Left kidney (tissue), 8 donors: ENCODE measurements around the gene CANX. TPM values are rescaled to one million over a fixed set of nuclear protein-coding genes. Genes with fewer than 3 reads are reported as not detected.
"Not testable (repeated sequence)": the region's sequence is repeated elsewhere in the genome, so short reads cannot be mapped to it uniquely, and the experiment has no call there.

ENCODE experiments used
- DNase-seq: peaks from one replicate; pipeline ENCODE4 v3.0.0-alpha.2; 2013
- long read RNA-seq, 8 donors: transcript quantifications; one replicate each; lab custom pipeline, GENCODE V29; 2026
- polyA plus RNA-seq: library from polyadenylated mRNA; unstranded; fragments of 120-200 nt; gene quantifications from one replicate; pipeline ENCODE4 v1.2.1, GENCODE V29; 2013; ENCODE audit not compliant: insufficient read length

The CANX gene
- 563 TPM for polyA plus RNA-seq
- long read RNA-seq, donor 1, full-length matches to known transcripts = 75 of 158 reads
- long read RNA-seq, donor 1, partial matches to known transcripts = 72 of 158 reads
- long read RNA-seq, donor 1, other reads (novel, unspliced or antisense) = 11 of 158 reads
- long read RNA-seq, donor 2, full-length matches to known transcripts = 64 of 181 reads
- long read RNA-seq, donor 2, partial matches to known transcripts = 97 of 181 reads
- long read RNA-seq, donor 2, other reads (novel, unspliced or antisense) = 20 of 181 reads
- long read RNA-seq, donor 3, full-length matches to known transcripts = 47 of 139 reads
- long read RNA-seq, donor 3, partial matches to known transcripts = 87 of 139 reads
- long read RNA-seq, donor 3, other reads (novel, unspliced or antisense) = 5 of 139 reads
- long read RNA-seq, donor 4, partial matches to known transcripts = 0 of 1 reads
- long read RNA-seq, donor 4, other reads (novel, unspliced or antisense) = 0 of 1 reads
- long read RNA-seq, donor 5, full-length matches to known transcripts = 81 of 157 reads
- long read RNA-seq, donor 5, partial matches to known transcripts = 58 of 157 reads
- long read RNA-seq, donor 5, other reads (novel, unspliced or antisense) = 18 of 157 reads
- long read RNA-seq, donor 6, full-length matches to known transcripts = 59 of 114 reads
- long read RNA-seq, donor 6, partial matches to known transcripts = 55 of 114 reads
- long read RNA-seq, donor 6, other reads (novel, unspliced or antisense) = 0 of 114 reads
- long read RNA-seq, donor 7, full-length matches to known transcripts = 93 of 213 reads
- long read RNA-seq, donor 7, partial matches to known transcripts = 96 of 213 reads
- long read RNA-seq, donor 7, other reads (novel, unspliced or antisense) = 24 of 213 reads
- long read RNA-seq, donor 8, full-length matches to known transcripts = 30 of 41 reads
- long read RNA-seq, donor 8, partial matches to known transcripts = 6 of 41 reads
- long read RNA-seq, donor 8, other reads (novel, unspliced or antisense) = 5 of 41 reads

- peak; percentile 12 for DNase-seq
These were observed at the start of gene CANX for GRCh38 chr5:179698935-179699615. CANX (plus strand) TSS chr5:179698967; CDS start chr5:179705682, 6,715 bp downstream.

GRCh38 chr5:179649166-179649703, 49.5 kb upstream of the CANX start:
- DNase-seq = not testable (repeated sequence)

- DNase-seq = not testable (repeated sequence)
These were observed 48.5 kb upstream of the CANX start for GRCh38 chr5:179650245-179650644.

GRCh38 chr5:179653135-179653534, 45.6 kb upstream of the CANX start:
- DNase-seq = not testable (repeated sequence)

GRCh38 chr5:179657302-179658178, 41.2 kb upstream of the CANX start:
- DNase-seq = not testable (repeated sequence)

GRCh38 chr5:179658179-179658856, 40.4 kb upstream of the CANX start:
- DNase-seq = not testable (repeated sequence)

- DNase-seq = not testable (repeated sequence)
These were observed 37.1 kb upstream of the CANX start for GRCh38 chr5:179661647-179662046.

- DNase-seq = peak; percentile 50
These were observed 30.4 kb upstream of the CANX start for GRCh38 chr5:179668391-179668790.

- DNase-seq = peak; percentile 96
These were observed 20.3 kb upstream of the CANX start for GRCh38 chr5:179678223-179679013.

- DNase-seq = peak; percentile 87
These were observed 19.6 kb upstream of the CANX start for GRCh38 chr5:179679014-179679674.

- DNase-seq = no peak
These were observed 18.6 kb upstream of the CANX start for GRCh38 chr5:179680014-179680779.

- DNase-seq = no peak
These were observed 17.9 kb upstream of the CANX start, which contains the start of gene CBY3 for GRCh38 chr5:179680780-179681401. CBY3 (minus strand) TSS chr5:179681034; CDS start chr5:179680918, 116 bp downstream.

GRCh38 chr5:179689212-179689611, 9.6 kb upstream of the CANX start:
- DNase-seq = not testable (repeated sequence)

GRCh38 chr5:179694561-179694960, 4.2 kb upstream of the CANX start:
- no peak for DNase-seq

- peak; percentile 38 for DNase-seq
These were observed 2.2 kb upstream of the CANX start for GRCh38 chr5:179696603-179697002.

- no peak for DNase-seq
These were observed 1.7 kb upstream of the CANX start for GRCh38 chr5:179697108-179697507.

- DNase-seq = not testable (repeated sequence)
These were observed 1.2 kb upstream of the CANX start for GRCh38 chr5:179697543-179697942.
